EL (cell line): ENCODE results near the gene SMYD3.

Experiments used
- DNase-seq: peaks from one replicate; pipeline ENCODE4 v3.0.0-alpha.2; 2016

SMYD3 gene

DNA sequence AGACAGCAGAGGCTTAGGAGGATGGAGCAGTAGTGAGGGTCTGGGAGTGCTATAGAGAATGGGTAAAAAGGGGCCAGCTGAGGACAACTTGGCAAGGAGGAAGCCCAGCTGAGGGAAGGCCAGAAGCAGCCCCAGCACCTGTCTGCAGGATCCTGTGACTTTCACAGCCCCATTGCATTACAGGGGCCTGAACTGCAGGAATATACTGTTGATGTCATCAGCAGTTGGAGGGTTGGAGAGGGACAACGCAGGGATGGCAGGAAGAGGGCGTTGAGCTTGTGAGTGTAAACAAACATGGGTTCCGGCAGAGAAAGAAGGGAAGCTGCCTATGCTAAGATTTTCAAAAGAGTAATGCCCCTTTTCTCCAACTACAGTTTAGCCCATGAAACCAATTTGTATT lies 628.5 kb downstream of the SMYD3 start:
- DNase-seq, result no peak

DNA sequence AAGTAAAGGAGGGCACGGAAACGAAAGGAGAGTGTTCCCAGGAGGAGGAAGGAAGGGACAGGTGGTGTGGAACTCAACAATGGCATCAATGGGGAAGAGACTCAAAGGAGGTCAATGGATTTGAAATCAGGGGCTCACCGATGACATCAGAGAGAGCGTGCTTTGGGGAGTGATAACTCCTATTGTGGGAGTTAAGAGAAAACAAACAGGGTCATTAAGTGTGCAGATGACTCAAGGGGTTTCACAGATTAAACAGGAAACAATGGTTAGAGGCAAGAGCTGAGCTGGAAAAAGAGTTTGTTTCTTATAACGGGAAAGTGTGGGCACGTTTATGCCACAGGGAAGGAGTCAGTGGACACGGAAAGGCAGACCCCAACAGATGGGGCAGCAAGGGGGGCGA lies 629.1 kb downstream of the SMYD3 start:
- DNase-seq, result no peak

DNA sequence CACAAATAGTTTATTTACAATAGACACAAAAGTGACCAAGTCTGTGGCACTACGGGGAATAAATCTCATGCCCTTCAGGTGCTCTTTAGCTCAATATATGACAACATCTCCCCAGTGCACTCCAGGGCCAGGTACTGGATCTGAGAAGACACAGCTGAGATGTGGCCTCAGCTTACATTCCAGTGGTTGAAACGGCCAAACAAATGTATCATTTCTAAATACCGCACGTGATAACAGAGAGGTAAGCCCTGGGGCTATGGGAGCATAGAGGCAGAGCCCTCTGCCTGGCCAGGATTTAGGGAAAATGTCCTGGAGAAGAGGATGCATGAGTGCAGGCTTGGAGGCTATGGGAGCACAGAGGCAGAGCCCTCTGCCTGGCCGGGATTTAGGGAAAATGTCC lies 630.5 kb downstream of the SMYD3 start:
- DNase-seq, result no peak

DNA sequence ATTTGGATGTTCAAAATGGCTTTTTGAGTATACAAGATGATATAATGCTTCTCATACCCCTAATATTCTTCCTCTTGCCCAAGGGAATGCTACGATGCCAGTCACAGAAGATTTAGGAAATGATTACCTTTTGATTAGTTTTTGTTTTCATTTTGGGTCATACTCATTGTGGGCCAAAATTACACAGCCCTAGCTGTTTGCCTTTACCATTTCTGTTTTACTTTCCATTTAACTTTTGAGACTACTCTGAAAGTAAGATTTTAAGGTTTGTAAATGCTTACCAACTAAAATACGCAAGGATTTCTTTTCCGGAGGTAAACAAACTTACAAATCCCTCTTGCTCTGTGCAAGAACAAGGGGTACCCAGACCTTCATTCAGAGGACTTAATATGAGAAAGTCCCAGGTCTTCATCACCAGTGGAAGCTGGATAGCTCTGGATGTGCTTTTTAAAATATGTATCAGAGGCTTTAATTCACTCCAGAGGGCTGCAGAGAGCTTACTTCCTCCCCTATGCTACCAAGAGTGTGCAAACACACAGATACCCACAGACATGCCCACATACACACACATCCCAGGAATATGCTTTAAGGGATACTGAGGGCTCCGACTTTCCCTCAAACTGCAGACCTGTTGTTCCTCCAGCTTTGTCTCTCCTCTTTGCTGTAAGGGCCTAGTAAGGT lies 631.4 kb downstream of the SMYD3 start:
- DNase-seq, result no peak

DNA sequence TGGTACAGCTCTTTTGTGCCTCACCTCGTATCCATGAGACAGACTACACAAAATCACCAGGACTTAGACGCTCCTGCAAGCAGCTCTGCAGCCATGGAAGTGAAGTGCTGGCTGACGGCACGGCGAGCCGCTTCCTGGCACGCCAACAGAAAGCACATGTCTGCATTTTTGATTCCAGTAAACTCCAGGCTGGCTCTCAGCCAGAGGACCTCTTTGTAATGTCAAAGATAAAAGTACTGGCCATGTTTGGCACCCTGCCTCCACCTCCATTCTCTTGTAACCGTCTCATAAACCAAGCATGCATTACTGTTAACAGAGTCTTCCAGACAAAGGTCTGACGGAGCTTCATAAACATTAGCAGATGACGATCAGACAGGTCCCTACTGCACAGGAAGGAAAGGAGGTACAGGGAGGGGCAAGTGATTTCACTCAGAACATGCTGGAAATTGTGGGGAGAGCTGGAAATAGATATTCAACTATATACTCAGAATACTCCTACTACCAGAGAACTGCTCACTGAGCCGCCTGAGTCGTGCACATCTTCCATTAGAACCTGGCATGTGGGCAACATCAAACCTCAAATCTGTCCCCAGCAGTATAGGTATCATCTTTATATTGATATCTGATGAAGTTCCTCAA lies 632.0 kb downstream of the SMYD3 start:
- DNase-seq, result peak; percentile 99

DNA sequence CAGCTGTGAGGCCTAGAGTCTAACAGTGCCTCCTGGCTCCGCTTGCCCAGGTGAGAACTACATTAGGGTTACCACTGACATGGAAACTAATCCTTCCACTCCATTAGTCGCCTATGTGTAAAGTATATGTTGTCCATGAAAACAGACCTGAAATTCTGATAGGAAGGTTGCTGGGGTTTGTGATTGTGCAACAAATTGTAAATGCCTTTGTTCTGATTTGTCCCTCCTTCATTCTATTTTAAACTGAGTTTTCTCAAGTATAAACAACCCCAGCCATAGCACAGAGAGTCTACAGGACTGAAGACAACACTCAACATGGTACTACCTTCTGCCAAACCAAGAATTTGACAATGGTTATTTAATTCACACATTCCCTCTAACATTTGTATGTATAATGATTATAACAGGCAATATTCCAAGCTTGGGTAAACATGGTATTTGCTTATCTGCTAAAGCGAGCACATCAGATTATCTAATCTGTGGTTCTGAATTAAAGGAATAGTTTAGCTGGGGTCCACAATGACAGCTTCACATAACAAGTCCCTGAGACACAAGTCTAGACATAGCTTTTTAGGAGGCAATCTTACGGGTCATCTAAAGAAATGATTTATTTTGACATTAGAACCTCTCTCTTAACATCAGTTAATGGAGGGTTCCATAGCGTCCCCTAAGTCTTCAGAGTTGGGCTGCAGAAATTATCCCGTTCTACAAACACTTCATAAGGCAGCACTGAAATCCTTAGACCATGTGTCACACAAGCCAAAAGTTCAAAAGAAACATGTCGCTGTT lies 633.0 kb downstream of the SMYD3 start:
- peak; percentile 53 for DNase-seq

DNA sequence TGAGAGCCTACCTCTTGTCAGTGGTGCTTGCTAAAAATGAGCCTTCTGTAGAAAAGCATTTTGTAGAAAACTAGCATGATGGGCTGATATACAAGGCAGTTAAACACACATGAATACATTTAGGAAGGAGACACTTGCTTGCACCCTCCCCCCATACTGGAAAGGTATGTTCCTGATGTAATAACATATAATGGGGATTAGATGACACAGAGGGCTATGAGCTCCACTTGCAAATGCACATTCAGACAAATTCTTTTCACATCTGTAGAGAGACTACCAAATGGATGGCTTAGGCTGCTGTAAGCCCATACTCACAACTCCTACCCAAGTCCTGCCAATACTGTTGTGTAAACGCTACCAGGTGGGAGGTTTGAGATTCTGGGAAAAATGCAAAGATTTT lies 634.0 kb downstream of the SMYD3 start:
- peak; percentile 40 for DNase-seq

DNA sequence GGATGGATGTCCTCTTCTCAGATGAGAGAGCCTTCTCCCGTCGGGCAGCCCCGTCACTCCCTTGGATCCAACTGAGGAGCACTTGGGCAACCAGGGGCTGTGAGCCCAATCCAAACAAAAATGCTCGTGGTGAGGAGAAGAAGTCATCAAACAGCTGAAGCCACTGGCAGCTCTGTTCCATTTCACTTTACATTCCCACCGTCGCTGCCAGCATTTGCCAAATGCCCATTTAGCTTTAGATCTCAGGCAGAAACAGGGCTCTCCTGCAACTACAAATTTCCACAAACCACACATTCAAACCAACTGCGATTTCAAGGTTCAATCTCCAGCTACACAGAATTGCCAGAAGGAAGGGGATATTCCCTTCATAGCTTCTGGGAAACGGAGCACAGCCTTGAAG lies 634.6 kb downstream of the SMYD3 start:
- DNase-seq, result no peak

- peak; percentile 94 for DNase-seq
Measured at GRCh38 chr1:245871915-245872314, 635.2 kb downstream of the SMYD3 start.

GRCh38 chr1:245871191-245871590 lies 635.9 kb downstream of the SMYD3 start:
- no peak for DNase-seq

- DNase-seq, result no peak
Measured at GRCh38 chr1:245870698-245871097, 636.4 kb downstream of the SMYD3 start.

DNA sequence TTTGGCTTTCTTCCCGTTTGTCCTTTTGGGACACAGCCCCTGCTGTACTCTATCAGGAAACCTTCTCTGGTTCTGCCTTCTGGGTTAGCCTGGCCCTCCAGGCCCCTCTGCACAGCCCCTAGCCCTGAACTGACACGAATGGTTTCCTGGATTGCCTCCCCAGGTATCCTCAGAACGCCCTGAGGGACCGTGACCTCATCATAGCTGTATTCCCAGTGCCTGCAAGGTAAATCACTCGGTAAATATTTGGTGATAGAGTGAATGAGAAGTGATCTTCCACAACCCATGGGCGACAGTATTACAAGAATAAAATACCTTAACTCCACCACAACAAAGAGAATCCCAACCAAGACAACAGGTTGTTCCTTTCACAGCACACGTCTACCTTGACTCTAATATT lies 637.2 kb downstream of the SMYD3 start:
- no peak for DNase-seq

DNA sequence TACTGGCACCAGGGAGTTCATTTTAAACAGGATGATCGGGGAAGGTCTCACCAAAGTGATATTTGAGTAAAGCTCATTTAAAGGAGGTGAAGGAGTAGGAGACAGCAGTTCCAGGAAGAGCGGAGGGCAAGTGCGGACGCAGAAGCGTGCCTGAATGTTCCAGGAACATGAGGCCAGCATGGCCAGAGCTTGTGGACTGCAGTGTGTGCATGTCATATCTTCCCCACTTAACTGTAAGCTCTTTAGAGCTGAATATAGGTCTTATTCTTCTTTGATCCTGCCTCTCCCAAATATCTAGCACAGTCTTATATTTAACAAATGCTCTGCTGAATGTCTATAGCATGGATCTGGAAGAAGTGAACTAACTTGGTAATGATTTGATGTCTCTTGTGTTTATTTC lies 639.3 kb downstream of the SMYD3 start:
- no peak for DNase-seq

- no peak for DNase-seq
Measured at GRCh38 chr1:245864872-245865271, 642.2 kb downstream of the SMYD3 start.

GRCh38 chr1:245863566-245864184 lies 643.4 kb downstream of the SMYD3 start:
- no peak for DNase-seq

DNA sequence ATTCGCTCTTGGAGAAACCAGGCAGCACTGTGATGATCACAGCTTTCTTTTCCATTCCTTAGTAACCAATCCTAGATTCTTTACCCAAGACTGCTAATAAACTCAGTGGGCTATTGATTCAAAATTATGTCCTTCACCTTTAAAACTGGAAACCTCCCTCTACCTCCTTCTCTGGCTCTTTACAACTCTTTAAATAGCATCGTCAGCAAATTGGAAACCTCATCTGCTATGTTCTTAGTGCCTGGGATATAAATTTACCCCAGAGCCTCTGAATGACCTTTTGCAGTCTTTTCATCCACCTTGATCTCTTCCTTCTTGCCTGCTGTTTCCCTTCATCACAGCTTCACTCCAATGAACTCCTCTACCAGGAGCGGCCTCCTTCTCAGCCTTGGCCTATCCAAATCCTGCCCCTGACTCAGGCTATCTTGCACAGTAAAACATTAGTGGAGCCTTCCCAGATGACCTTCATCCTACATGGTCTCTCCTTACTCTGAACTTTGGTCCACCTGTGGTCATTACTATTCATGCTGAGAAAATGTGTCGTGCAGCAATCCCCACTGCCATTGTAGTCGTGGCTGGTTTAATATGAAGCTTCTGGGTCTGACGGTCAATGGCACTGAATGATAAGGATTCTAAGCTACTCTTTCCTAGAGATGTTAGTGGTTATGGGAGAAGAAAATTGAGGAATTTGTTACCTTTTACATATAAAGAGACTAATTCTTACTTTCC lies 644.1 kb downstream of the SMYD3 start:
- DNase-seq, result no peak

- DNase-seq, result peak; percentile 23
Measured at GRCh38 chr1:245860657-245861544, 646.2 kb downstream of the SMYD3 start.

GRCh38 chr1:245859493-245860114 lies 647.5 kb downstream of the SMYD3 start:
- DNase-seq, result peak; percentile 54

- no peak for DNase-seq
Measured at GRCh38 chr1:245858722-245859492, 648.2 kb downstream of the SMYD3 start.

- DNase-seq, result no peak
Measured at GRCh38 chr1:245858022-245858721, 648.9 kb downstream of the SMYD3 start.
